ENCODE measurements around the gene KLF17. TPM values are rescaled to one million over a fixed set of nuclear protein-coding genes. Genes with fewer than 3 reads are reported as not detected.

The KLF17 gene

Small RNA genes lying within 50 kb of the gene (small RNA-seq; reads per million reads assigned to genes)
- gene AL035417.1 (ENCODE audit: insufficient read depth): not detected
- gene OOSP1P1 (ENCODE audit: insufficient read depth): not detected
- gene RF00019 (ENCODE audit: insufficient read depth): not detected
- not detected for gene RN7SL479P (ENCODE audit: insufficient read depth)

All from mesendoderm (in vitro differentiated cells).